ENCODE data around the gene RPL13A.

Gene RPL13A

GRCh38 chr19:49475191-49475917 lies 12.1 kb upstream of the RPL13A start:
- Histone ChIP-seq H3K4me2 (ENCODE audit: low read depth, low read length, poor library complexity, severe bottlenecking) (peak overlapping the region; percentile 100), H4K20me1 (ENCODE audit: insufficient read depth, low read length, poor library complexity, severe bottlenecking) (no peaks in the 10 kb centered on the region), H2AFZ (ENCODE audit: low read length) (no peak overlapping the region), H3K79me2 (ENCODE audit: insufficient read depth, low read length) (no peaks in the 10 kb centered on the region), H3F3A (ENCODE audit: low read depth) (peaks cover 10% of the 10 kb centered on the region), H3K4me1 (ENCODE audit: insufficient read depth, low read length, poor library complexity, severe bottlenecking) (peaks cover 43% of the 10 kb centered on the region), H3K27me3 (ENCODE audit: insufficient read depth, low read length, poor library complexity, severe bottlenecking) (no peaks in the 10 kb centered on the region), H3K9me3 (ENCODE audit: insufficient read depth, low read depth, low read length) (no peaks in the 10 kb centered on the region), H3K36me3 (ENCODE audit: insufficient read depth, low read length) (no peaks in the 10 kb centered on the region), H3K9ac (ENCODE audit: low read depth, low read length, poor library complexity, severe bottlenecking) (peak overlapping the region; percentile 85), H3K4me3 (ENCODE audit: low read length, poor library complexity, severe bottlenecking) (peak overlapping the region; percentile 90), H3K9me2 (replicated peaks; ENCODE audit: low read depth, low read length) (no peaks in the 10 kb centered on the region)
- no peak for TF ChIP-seq EZH2phosphoT487 (IDR thresholded peaks at IDR 0.05; ENCODE audit: borderline replicate concordance)
- no peak for TF ChIP-seq CTCF (conservative IDR thresholded peaks at IDR 0.05; ENCODE audit: low read length)

- Histone ChIP-seq H3K9ac (ENCODE audit: low read depth, low read length, poor library complexity, severe bottlenecking) (peak overlapping the region; percentile 37), H3K4me3 (ENCODE audit: low read length, poor library complexity, severe bottlenecking) (peak overlapping the region; percentile 44), H3K27me3 (ENCODE audit: insufficient read depth, low read length, poor library complexity, severe bottlenecking) (no peaks in the 10 kb centered on the region), H3K9me3 (ENCODE audit: insufficient read depth, low read depth, low read length) (no peaks in the 10 kb centered on the region), H3K4me1 (ENCODE audit: insufficient read depth, low read length, poor library complexity, severe bottlenecking) (peaks cover 34% of the 10 kb centered on the region), H3K36me3 (ENCODE audit: insufficient read depth, low read length) (no peaks in the 10 kb centered on the region), H3K9me2 (replicated peaks; ENCODE audit: low read depth, low read length) (no peaks in the 10 kb centered on the region), H2AFZ (ENCODE audit: low read length) (no peak overlapping the region), H4K20me1 (ENCODE audit: insufficient read depth, low read length, poor library complexity, severe bottlenecking) (no peaks in the 10 kb centered on the region), H3F3A (ENCODE audit: low read depth) (0 out of 2 replicates have a peak, but pooled peaks cover 2% of the 10 kb centered on the region), H3K4me2 (ENCODE audit: low read depth, low read length, poor library complexity, severe bottlenecking) (peak overlapping the region; percentile 100), H3K79me2 (ENCODE audit: insufficient read depth, low read length) (no peaks in the 10 kb centered on the region)
- TF ChIP-seq CTCF (conservative IDR thresholded peaks at IDR 0.05; ENCODE audit: low read length) (peak; percentile 81), EZH2phosphoT487 (IDR thresholded peaks at IDR 0.05; ENCODE audit: borderline replicate concordance) (no peak)
Measured at GRCh38 chr19:49475995-49476880, 11.2 kb upstream of the RPL13A start.

GRCh38 chr19:49479975-49480628 lies 7.3 kb upstream of the RPL13A start:
- Histone ChIP-seq H3K79me2 (ENCODE audit: insufficient read depth, low read length) (no peaks in the 10 kb centered on the region), H2AFZ (ENCODE audit: low read length) (no peak overlapping the region), H3K4me2 (ENCODE audit: low read depth, low read length, poor library complexity, severe bottlenecking) (no peak overlapping the region), H3K9ac (ENCODE audit: low read depth, low read length, poor library complexity, severe bottlenecking) (no peak overlapping the region), H3K9me3 (ENCODE audit: insufficient read depth, low read depth, low read length) (no peaks in the 10 kb centered on the region), H3K4me1 (ENCODE audit: insufficient read depth, low read length, poor library complexity, severe bottlenecking) (peaks cover 10% of the 10 kb centered on the region), H3K36me3 (ENCODE audit: insufficient read depth, low read length) (no peaks in the 10 kb centered on the region), H3F3A (ENCODE audit: low read depth) (0 out of 2 replicates have a peak, but pooled peaks cover 2% of the 10 kb centered on the region), H3K4me3 (ENCODE audit: low read length, poor library complexity, severe bottlenecking) (no peak overlapping the region), H4K20me1 (ENCODE audit: insufficient read depth, low read length, poor library complexity, severe bottlenecking) (no peaks in the 10 kb centered on the region), H3K9me2 (replicated peaks; ENCODE audit: low read depth, low read length) (no peaks in the 10 kb centered on the region), H3K27me3 (ENCODE audit: insufficient read depth, low read length, poor library complexity, severe bottlenecking) (no peaks in the 10 kb centered on the region)
- no peak for TF ChIP-seq EZH2phosphoT487 (IDR thresholded peaks at IDR 0.05; ENCODE audit: borderline replicate concordance)
